ENCODE data around the gene STK39.

The STK39 gene

DNA sequence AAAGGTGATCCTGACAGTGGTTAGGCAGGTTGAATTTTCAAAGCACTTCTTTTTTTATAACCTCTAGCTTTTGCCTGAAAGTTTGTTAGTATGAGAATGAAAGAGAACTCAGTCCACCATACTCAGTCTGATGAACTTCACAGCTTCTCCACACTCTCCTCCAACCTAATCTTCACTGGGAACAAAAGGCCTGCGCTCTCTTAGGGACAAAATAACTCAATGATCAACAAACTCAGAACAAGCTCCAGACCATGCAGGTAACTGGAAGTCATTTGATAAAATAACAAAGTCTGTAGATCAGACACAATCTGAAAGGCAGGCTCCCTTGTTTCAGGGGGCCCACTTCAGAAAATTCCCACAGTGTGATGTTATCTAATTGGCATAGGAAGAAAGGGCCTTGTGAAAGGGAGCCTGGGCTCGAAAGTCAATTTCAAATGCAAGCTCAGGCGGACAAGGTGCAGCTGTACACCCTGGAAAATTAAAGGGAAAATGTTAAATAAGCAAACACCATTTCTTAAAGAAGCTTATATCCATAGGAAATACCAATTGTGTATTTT, 142.2 kb downstream of the STK39 start:
- intact Hi-C loops (cut with DNase I; ENCODE audit: low total_unique reads) = no loop called here
- no peak for DNase-seq

DNA sequence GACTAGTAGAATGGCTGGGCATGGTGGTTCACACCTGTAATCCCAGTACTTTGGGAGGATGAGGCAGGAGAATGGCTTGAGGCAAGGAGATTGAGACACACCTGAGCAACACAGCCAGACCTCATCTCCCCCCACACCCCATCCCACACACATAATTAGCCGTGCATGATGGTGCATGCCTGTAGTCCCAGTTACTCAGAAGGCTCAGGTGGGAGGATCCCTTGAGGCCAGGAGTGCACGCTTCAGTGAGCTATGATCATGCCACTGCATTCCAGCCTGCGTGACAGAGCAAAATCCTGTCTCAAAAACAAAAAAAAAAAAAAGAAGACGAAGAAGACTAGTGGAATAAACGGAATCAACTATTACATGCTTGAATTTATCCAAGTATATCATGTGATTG, 150.0 kb downstream of the STK39 start:
- no peaks in the 10 kb centered on the region for H3K4me1 ChIP-seq
- H3K27ac ChIP-seq = no peak overlapping the region
- TF ChIP-seq, protein P1, sequence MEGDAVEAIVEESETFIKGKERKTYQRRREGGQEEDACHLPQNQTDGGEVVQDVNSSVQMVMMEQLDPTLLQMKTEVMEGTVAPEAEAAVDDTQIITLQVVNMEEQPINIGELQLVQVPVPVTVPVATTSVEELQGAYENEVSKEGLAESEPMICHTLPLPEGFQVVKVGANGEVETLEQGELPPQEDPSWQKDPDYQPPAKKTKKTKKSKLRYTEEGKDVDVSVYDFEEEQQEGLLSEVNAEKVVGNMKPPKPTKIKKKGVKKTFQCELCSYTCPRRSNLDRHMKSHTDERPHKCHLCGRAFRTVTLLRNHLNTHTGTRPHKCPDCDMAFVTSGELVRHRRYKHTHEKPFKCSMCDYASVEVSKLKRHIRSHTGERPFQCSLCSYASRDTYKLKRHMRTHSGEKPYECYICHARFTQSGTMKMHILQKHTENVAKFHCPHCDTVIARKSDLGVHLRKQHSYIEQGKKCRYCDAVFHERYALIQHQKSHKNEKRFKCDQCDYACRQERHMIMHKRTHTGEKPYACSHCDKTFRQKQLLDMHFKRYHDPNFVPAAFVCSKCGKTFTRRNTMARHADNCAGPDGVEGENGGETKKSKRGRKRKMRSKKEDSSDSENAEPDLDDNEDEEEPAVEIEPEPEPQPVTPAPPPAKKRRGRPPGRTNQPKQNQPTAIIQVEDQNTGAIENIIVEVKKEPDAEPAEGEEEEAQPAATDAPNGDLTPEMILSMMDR (IDR thresholded peaks at IDR 0.05) = no peak
- H3K36me3 ChIP-seq = peaks cover 0 to 5% (median 0%) of the 10 kb centered on the region in 3 donors
- no peaks in the 10 kb centered on the region for H3K27me3 ChIP-seq
- no peak overlapping the region for H3K4me3 ChIP-seq
- intact Hi-C loops (cut with DNase I; ENCODE audit: low total_unique reads) = no loop called here
- no peaks in the 10 kb centered on the region for H3K9me3 ChIP-seq
- DNase-seq = no peak

More for the DNA sequence above, 142.2 kb downstream of the STK39 start:
- no peaks in the 10 kb centered on the region for H3K4me1 ChIP-seq
- peaks cover 0 to 4% (median 0%) of the 10 kb centered on the region in 3 donors for H3K36me3 ChIP-seq
- H3K27ac ChIP-seq = no peak overlapping the region
- no peak overlapping the region for H3K4me3 ChIP-seq
- TF ChIP-seq, protein P1 (IDR thresholded peaks at IDR 0.05) = no peak
- no peaks in the 10 kb centered on the region for H3K27me3 ChIP-seq
- H3K9me3 ChIP-seq = no peaks in the 10 kb centered on the region

DNA sequence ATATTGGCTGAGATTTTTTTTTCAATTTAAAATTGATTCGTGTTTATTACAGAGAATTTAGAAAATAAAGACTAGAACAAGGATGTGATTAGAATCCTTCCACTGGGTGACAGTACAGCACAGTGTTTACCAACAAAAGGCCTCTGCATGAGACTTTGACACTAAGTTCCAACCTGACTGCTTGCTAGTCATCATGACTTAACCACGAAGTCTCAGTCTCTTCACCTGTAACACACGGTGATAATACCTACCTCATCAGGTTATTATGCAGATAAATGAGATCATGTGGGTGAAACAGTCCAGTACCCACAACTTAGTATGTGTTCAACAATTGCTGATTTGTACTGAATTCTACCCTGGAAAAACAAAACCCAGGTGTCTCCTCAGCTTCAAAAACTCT, 151.2 kb downstream of the STK39 start:
- Histone ChIP-seq H3K4me3 (no peak overlapping the region), H3K4me1 (no peaks in the 10 kb centered on the region), H3K27me3 (no peaks in the 10 kb centered on the region), H3K9me3 (no peaks in the 10 kb centered on the region), H3K27ac (no peak overlapping the region), H3K36me3 (peaks cover 0 to 5% (median 0%) of the 10 kb centered on the region in 3 donors)
- TF ChIP-seq, protein P1 (IDR thresholded peaks at IDR 0.05) = no peak
- no peak for DNase-seq
- intact Hi-C loops (cut with DNase I; ENCODE audit: low total_unique reads) = no loop called here

DNA sequence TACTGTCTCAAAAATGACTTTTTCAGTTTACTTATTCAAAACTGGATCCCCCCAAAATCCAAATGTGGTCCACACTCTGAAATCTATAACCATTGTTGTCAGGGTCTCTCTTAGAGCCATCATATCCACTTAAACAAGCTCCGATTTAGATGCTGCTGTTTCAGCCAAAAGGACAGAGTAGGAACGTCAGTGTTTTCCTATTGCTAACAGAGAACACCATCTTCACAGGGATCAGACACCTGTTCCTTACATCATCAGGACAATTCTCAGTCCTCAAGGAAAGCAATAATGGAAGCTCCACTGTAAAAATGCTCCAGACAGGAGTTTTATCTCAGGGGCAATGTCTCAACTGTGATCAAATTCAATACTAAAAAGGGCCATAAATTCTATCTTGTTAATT, 155.4 kb downstream of the STK39 start:
- no peaks in the 10 kb centered on the region for H3K27me3 ChIP-seq
- intact Hi-C loops (cut with DNase I; ENCODE audit: low total_unique reads) = no loop called here
- no peaks in the 10 kb centered on the region for H3K4me1 ChIP-seq
- TF ChIP-seq, protein P1 (IDR thresholded peaks at IDR 0.05) = no peak
- H3K9me3 ChIP-seq = no peaks in the 10 kb centered on the region
- no peak overlapping the region for H3K27ac ChIP-seq
- H3K36me3 ChIP-seq = no peaks in the 10 kb centered on the region
- no peak for DNase-seq
- H3K4me3 ChIP-seq = no peak overlapping the region

DNA sequence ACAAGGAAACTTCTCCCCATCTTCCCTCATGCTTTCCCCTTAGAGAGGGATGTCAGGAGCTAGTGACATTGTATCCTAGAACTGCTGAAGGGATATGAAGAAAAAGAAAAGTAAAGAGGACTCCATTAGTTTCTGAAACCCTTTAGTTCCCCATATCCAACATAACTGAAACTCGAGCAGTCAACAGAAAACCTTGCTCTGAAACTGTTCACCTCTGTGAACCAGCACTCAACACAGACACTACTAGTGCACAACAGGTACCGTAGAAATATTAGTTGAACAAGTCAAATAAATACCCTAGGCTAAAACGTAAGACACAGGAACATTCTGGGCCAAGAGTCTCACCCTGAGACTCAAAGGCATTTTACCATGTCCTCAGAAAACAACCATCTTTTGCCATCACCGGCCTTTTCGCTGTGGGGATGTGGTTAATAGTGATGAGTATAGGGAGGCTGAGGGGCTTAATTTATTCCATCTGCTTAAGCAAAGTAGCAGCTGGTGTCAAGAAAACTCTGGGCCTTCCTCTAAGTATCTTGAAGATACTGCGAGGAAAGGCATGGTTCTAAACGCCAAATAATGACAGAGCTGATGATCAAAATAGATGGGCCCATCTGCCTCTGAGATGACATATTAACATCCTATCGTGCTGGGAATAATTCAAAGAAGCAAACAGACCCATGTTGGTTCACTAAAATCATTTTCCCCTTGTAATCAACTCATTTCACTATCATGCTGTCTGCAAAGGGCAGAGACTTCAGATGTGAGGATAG, 156.8 kb downstream of the STK39 start:
- Histone ChIP-seq H3K27ac (no peak overlapping the region), H3K4me3 (no peak overlapping the region), H3K9me3 (no peaks in the 10 kb centered on the region), H3K27me3 (no peaks in the 10 kb centered on the region), H3K4me1 (no peaks in the 10 kb centered on the region), H3K36me3 (no peaks in the 10 kb centered on the region)
- TF ChIP-seq, protein P1 (IDR thresholded peaks at IDR 0.05) = no peak
- intact Hi-C loops (cut with DNase I; ENCODE audit: low total_unique reads) = no loop called here
- no peak for DNase-seq
